ENCODE data around the gene COMMD2. TPM values are rescaled to one million over a fixed set of nuclear protein-coding genes. Genes with fewer than 3 reads are reported as not detected.

COMMD2 gene
- total RNA-seq, 2 experiments from 2014 or later: 42.0 to 46.8 TPM

GRCh38 chr3:149777414-149778214 is 25.3 kb upstream of the COMMD2 start:
- Mint-ChIP-seq H3K4me1 (ENCODE audit: low read depth) (no peaks in the 10 kb centered on the region), H3K27ac (no peak overlapping the region), H3K27me3 (no peaks in the 10 kb centered on the region), H3K9me3 (no peaks in the 10 kb centered on the region), H3K4me3 (no peak overlapping the region), H3K36me3 (ENCODE audit: low read depth) (no peaks in the 10 kb centered on the region)
- ChIA-PET POLR2A (no interaction called here), CTCF (no interaction called here)
- intact Hi-C loops (cut with DNase I, micrococcal nuclease): no loop called here
- H3K9me3 ChIP-seq (ENCODE audit: control insufficient read depth in 1 of 2, insufficient read depth in 1 of 2, low read length in 2 of 2): no peaks in the 10 kb centered on the region
- H3K27ac ChIP-seq (ENCODE audit: low read depth in 1 of 2, low read length in 2 of 2): no peak overlapping the region
- DNase-seq (no peak), ATAC-seq (ENCODE audit: poor library complexity) (no peak)
- no peaks in the 10 kb centered on the region for H3K36me3 ChIP-seq (ENCODE audit: insufficient read depth, low read length)
- no peaks in the 10 kb centered on the region for H3K4me1 ChIP-seq (ENCODE audit: insufficient read depth, low read length)
- H3K4me3 ChIP-seq (ENCODE audit: low read length): no peak overlapping the region
- no peaks in the 10 kb centered on the region for H3K27me3 ChIP-seq (ENCODE audit: control insufficient read depth in 1 of 2, insufficient read depth in 2 of 2, low read length in 2 of 2)
- no peak for TF ChIP-seq CTCF (IDR thresholded peaks at IDR 0.05)

GRCh38 chr3:149776170-149776569 is 23.9 kb upstream of the COMMD2 start:
- H3K9me3 Mint-ChIP-seq: no peaks in the 10 kb centered on the region
- intact Hi-C loops (cut with DNase I, micrococcal nuclease): no loop called here
- no peaks in the 10 kb centered on the region for H3K4me1 ChIP-seq (ENCODE audit: insufficient read depth, low read length)
- H3K4me3 Mint-ChIP-seq: no peak overlapping the region
- H3K4me3 ChIP-seq (ENCODE audit: low read length): no peak overlapping the region
- no peaks in the 10 kb centered on the region for H3K4me1 Mint-ChIP-seq (ENCODE audit: low read depth)
- ATAC-seq (ENCODE audit: poor library complexity): no peak
- no peaks in the 10 kb centered on the region for H3K27me3 ChIP-seq (ENCODE audit: control insufficient read depth in 1 of 2, insufficient read depth in 2 of 2, low read length in 2 of 2)
- no peak overlapping the region for H3K27ac Mint-ChIP-seq
- no peak overlapping the region for H3K27ac ChIP-seq (ENCODE audit: low read depth in 1 of 2, low read length in 2 of 2)
- H3K9me3 ChIP-seq (ENCODE audit: control insufficient read depth in 1 of 2, insufficient read depth in 1 of 2, low read length in 2 of 2): no peaks in the 10 kb centered on the region
- no peak for DNase-seq
- CTCF ChIA-PET: no interaction called here
- TF ChIP-seq CTCF (IDR thresholded peaks at IDR 0.05): no peak
- POLR2A ChIA-PET: no interaction called here
- no peaks in the 10 kb centered on the region for H3K36me3 Mint-ChIP-seq (ENCODE audit: low read depth)
- no peaks in the 10 kb centered on the region for H3K36me3 ChIP-seq (ENCODE audit: insufficient read depth, low read length)
- H3K27me3 Mint-ChIP-seq: no peaks in the 10 kb centered on the region

DNA sequence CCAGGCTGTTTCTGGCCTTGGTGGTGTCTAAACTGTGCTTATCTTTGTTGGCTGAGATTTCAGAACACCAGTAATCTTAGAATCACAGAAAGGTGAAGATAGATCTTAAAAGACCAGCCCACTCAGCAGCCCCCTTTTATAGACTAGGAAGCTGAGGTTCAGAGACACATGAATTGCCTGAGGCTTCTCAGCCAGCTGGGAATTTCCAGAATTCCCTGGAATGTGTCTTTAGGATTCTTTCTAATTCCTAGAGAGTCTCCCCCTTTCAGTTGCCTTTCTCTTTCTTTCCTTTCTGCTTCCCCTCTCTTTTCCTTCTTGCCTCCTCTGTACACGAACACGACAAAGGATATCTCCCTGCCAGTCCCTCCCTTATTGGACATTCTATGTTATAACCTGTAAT is 20.6 kb upstream of the COMMD2 start:
- no peaks in the 10 kb centered on the region for H3K36me3 Mint-ChIP-seq (ENCODE audit: low read depth)
- Histone ChIP-seq H3K27ac (ENCODE audit: low read depth in 1 of 2, low read length in 2 of 2) (no peak overlapping the region), H3K4me3 (ENCODE audit: low read length) (no peak overlapping the region), H3K27me3 (ENCODE audit: control insufficient read depth in 1 of 2, insufficient read depth in 2 of 2, low read length in 2 of 2) (no peaks in the 10 kb centered on the region), H3K4me1 (ENCODE audit: insufficient read depth, low read length) (no peaks in the 10 kb centered on the region), H3K9me3 (ENCODE audit: control insufficient read depth in 1 of 2, insufficient read depth in 1 of 2, low read length in 2 of 2) (no peaks in the 10 kb centered on the region), H3K36me3 (ENCODE audit: insufficient read depth, low read length) (no peaks in the 10 kb centered on the region)
- ATAC-seq (ENCODE audit: poor library complexity) (no peak), DNase-seq (no peak)
- H3K27ac Mint-ChIP-seq: no peak overlapping the region
- no peak for TF ChIP-seq CTCF (IDR thresholded peaks at IDR 0.05)
- ChIA-PET POLR2A (no interaction called here), CTCF (no interaction called here)
- no peaks in the 10 kb centered on the region for H3K4me1 Mint-ChIP-seq (ENCODE audit: low read depth)
- peaks cover 11% of the 10 kb centered on the region for H3K27me3 Mint-ChIP-seq
- intact Hi-C loops (cut with DNase I, micrococcal nuclease): loop anchor here in 1 of 2 experiments (5.0 kb wide), 2 partner anchors 261 to 656 kb away; no protein-coding TSS in a partner anchor
- no peak overlapping the region for H3K4me3 Mint-ChIP-seq
- H3K9me3 Mint-ChIP-seq: no peaks in the 10 kb centered on the region
